HepG2 (cell line): ENCODE results near the gene ZMYM3. TPM values are rescaled to one million over a fixed set of nuclear protein-coding genes. Genes with fewer than 3 reads are reported as not detected.

ENCODE experiments used
- ATM ChIP-seq: fragments of 450-650 bp; IDR thresholded peaks from 2 replicates; pipeline ENCODE4 v1.7.1; 2017; ENCODE audit warnings: mild to moderate bottlenecking, borderline replicate concordance
- HMGXB4 ChIP-seq, 2 experiments: sonication (generic) in 1 of 2; formaldehyde crosslinking in 1 of 2; IDR thresholded peaks; 2 replicates each; pipeline versions ENCODE4 v1.4.0 to v1.6.1; 2018 to 2020; ENCODE audit warnings: missing genetic modification reagents in 2 of 2, borderline replicate concordance in 1 of 2, low read depth in 1 of 2, mild to moderate bottlenecking in 1 of 2, missing biosample characterization in 1 of 2
- HNRNPL ChIP-seq: fragments of 200-400 bp; formaldehyde crosslinking; IDR thresholded peaks from 2 replicates; pipeline ENCODE4 v1.6.1; 2017; ENCODE audit warnings: mild to moderate bottlenecking, low read depth, low read length
- MYNN ChIP-seq: sonication (generic); formaldehyde crosslinking; IDR thresholded peaks from 2 replicates; pipeline ENCODE4 v1.4.0; 2020; ENCODE audit warnings: mild to moderate bottlenecking, low read depth, missing genetic modification reagents
- PRDM15 ChIP-seq: sonication (generic); formaldehyde crosslinking; IDR thresholded peaks from 2 replicates; pipeline ENCODE4 v1.4.0; 2020; ENCODE audit warnings: missing genetic modification reagents
- SAP130 ChIP-seq: IDR thresholded peaks from 2 replicates; pipeline ENCODE4 v1.6.1; 2016; ENCODE audit warnings: low read depth
- SP2 ChIP-seq: sonication (generic); formaldehyde crosslinking; IDR thresholded peaks from 2 replicates; pipeline ENCODE4 v1.5.1; 2020; ENCODE audit warnings: mild to moderate bottlenecking, missing genetic modification reagents
- TBX2 ChIP-seq: sonication (generic); formaldehyde crosslinking; IDR thresholded peaks from 2 replicates; pipeline ENCODE4 v1.5.0; 2020; ENCODE audit warnings: missing genetic modification reagents, mild to moderate bottlenecking, borderline replicate concordance
- ZBED4 ChIP-seq: sonication (generic); formaldehyde crosslinking; IDR thresholded peaks from 2 replicates; pipeline ENCODE4 v1.4.0; 2020; ENCODE audit warnings: missing genetic modification reagents, borderline replicate concordance
- ZNF263 ChIP-seq: sonication (generic); formaldehyde crosslinking; IDR thresholded peaks from 2 replicates; pipeline ENCODE4 v1.4.0; 2020; ENCODE audit warnings: missing genetic modification reagents
- ZNF552 ChIP-seq: sonication (generic); formaldehyde crosslinking; IDR thresholded peaks from 2 replicates; pipeline ENCODE4 v1.9.0; 2022; ENCODE audit warnings: missing genetic modification reagents, mild to moderate bottlenecking, borderline replicate concordance
- ZSCAN5A ChIP-seq: sonication (generic); formaldehyde crosslinking; IDR thresholded peaks from 2 replicates; pipeline ENCODE4 v1.8.0; 2022; ENCODE audit warnings: mild to moderate bottlenecking, missing genetic modification reagents, borderline replicate concordance
- polyA plus RNA-seq, 8 experiments: library from polyadenylated mRNA; depleted of rRNA in 3 of 8; stranded (reverse) in 7 of 8; unstranded in 1 of 8; fragments of >200 nt; fragmentation: Illumina TruSeq in 4 of 8; extraction: Trizol in 4 of 8; gene quantifications; 2 replicates each; pipeline versions ENCODE4 v1.2.1 to v1.2.3, GENCODE V29; 2011 to 2016; ENCODE audit warnings: low read depth in 4 of 8, missing spikeins in 1 of 8, mixed read lengths in 1 of 8; ENCODE audit not compliant: insufficient read depth in 1 of 8
- total RNA-seq, 5 experiments: library from RNA; depleted of rRNA; stranded (reverse); fragments of >200 nt; fragmentation: Illumina TruSeq; extraction: Trizol; gene quantifications; 2 replicates each; pipeline ENCODE4 v1.2.3, GENCODE V29; 2016; ENCODE audit warnings: low read depth in 1 of 5

The ZMYM3 gene
- total and polyA plus RNA-seq, 2 of the 13 experiments (the other 11 are each of a cell fraction or from before 2014, with no cell fraction given): 26.4 to 35.4 TPM

GRCh38 chrX:71214604-71215337 is 39.2 kb downstream of the ZMYM3 start (continued):
- peak; percentile 72 for TF ChIP-seq TBX2 (CRISPR knock-in tag)
- TF ChIP-seq MYNN (CRISPR knock-in tag): no peak
- TF ChIP-seq HMGXB4 (CRISPR knock-in tag; IDR thresholded peaks at IDR 0.05; ENCODE audit: borderline replicate concordance in 1 of 2, low read depth in 1 of 2): peak; percentile 42 to 66; a peak in 2 of 4 replicates
- TF ChIP-seq ATM: no peak
- peak; percentile 78 for TF ChIP-seq SAP130 (CRISPR knock-in tag)
- TF ChIP-seq HNRNPL: peak; percentile 87
- no peak for TF ChIP-seq ZNF552 (CRISPR knock-in tag)
- 0 out of 2 replicates have a peak, but pooled peaks have one; percentile 54 for TF ChIP-seq ZSCAN5A (CRISPR knock-in tag)
- peak; percentile 25; the same call in 1 of the 2 replicates for TF ChIP-seq SP2 (CRISPR knock-in tag)
- TF ChIP-seq PRDM15 (CRISPR knock-in tag): 0 out of 2 replicates have a peak, but pooled peaks have one; percentile 9
- peak; percentile 67; the same call in 1 of the 2 replicates for TF ChIP-seq ZBED4 (CRISPR knock-in tag)
- peak; percentile 11; the same call in 1 of the 2 replicates for TF ChIP-seq ZNF263 (CRISPR knock-in tag)
- TF ChIP-seq, all 625 proteins: peak for 132
